ENCODE measurements around the gene TMEM185A. TPM values are rescaled to one million over a fixed set of nuclear protein-coding genes. Genes with fewer than 3 reads are reported as not detected.

The TMEM185A gene
- total RNA-seq, 2 experiments from 2014 or later = 6.2 to 14.5 TPM

- H3K4me2 ChIP-seq (ENCODE audit: low read length) = no peak overlapping the region
- no peak overlapping the region for H3K27ac ChIP-seq (ENCODE audit: low read depth, low read length, poor library complexity, severe bottlenecking)
- no peaks in the 10 kb centered on the region for H3K9me3 ChIP-seq (ENCODE audit: low read length)
- H3K9me2 ChIP-seq (ENCODE audit: insufficient read depth, low read length) = no peaks in the 10 kb centered on the region
- POLR2A ChIA-PET = no interaction called here
- H3K36me3 ChIP-seq (ENCODE audit: insufficient read depth, low read length) = no peaks in the 10 kb centered on the region
- CTCF ChIA-PET (ENCODE audit: unreplicated experiment) = no interaction called here
- BruUV-seq (replicated peaks) = no TSS peak
- no peak overlapping the region for H3K4me3 ChIP-seq (ENCODE audit: low read depth, low read length, poor library complexity, severe bottlenecking)
- H3K79me2 ChIP-seq (ENCODE audit: insufficient read depth, low read depth, low read length) = no peaks in the 10 kb centered on the region
- intact Hi-C loops (cut with micrococcal nuclease; ENCODE audit: unreplicated experiment) = no loop called here
- no peaks in the 10 kb centered on the region for H3K4me1 ChIP-seq (ENCODE audit: insufficient read depth, low read length, poor library complexity, severe bottlenecking)
- H2AFZ ChIP-seq (ENCODE audit: low read length) = no peak overlapping the region
- H4K20me1 ChIP-seq (ENCODE audit: insufficient read depth, low read length) = no peaks in the 10 kb centered on the region
- no peak for DNase-seq (ENCODE audit: low spot score)
- TF ChIP-seq, protein P1, sequence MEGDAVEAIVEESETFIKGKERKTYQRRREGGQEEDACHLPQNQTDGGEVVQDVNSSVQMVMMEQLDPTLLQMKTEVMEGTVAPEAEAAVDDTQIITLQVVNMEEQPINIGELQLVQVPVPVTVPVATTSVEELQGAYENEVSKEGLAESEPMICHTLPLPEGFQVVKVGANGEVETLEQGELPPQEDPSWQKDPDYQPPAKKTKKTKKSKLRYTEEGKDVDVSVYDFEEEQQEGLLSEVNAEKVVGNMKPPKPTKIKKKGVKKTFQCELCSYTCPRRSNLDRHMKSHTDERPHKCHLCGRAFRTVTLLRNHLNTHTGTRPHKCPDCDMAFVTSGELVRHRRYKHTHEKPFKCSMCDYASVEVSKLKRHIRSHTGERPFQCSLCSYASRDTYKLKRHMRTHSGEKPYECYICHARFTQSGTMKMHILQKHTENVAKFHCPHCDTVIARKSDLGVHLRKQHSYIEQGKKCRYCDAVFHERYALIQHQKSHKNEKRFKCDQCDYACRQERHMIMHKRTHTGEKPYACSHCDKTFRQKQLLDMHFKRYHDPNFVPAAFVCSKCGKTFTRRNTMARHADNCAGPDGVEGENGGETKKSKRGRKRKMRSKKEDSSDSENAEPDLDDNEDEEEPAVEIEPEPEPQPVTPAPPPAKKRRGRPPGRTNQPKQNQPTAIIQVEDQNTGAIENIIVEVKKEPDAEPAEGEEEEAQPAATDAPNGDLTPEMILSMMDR (conservative IDR thresholded peaks at IDR 0.05; ENCODE audit: low read length) = no peak
- no peak for TF ChIP-seq EZH2phosphoT487 (IDR thresholded peaks at IDR 0.05; ENCODE audit: borderline replicate concordance, low read depth, low read length)
These were observed 61.8 kb downstream of the TMEM185A start for GRCh38 chrX:149569770-149570169.

GRCh38 chrX:149568701-149569296, 62.8 kb downstream of the TMEM185A start:
- BruUV-seq (replicated peaks) = no TSS peak
- intact Hi-C loops (cut with micrococcal nuclease; ENCODE audit: unreplicated experiment) = no loop called here
- POLR2A ChIA-PET = no interaction called here

More at GRCh38 chrX:149568701-149569296, 62.8 kb downstream of the TMEM185A start:
- Histone ChIP-seq H3K9me2 (ENCODE audit: insufficient read depth, low read length) (no peaks in the 10 kb centered on the region), H3K79me2 (ENCODE audit: insufficient read depth, low read depth, low read length) (no peaks in the 10 kb centered on the region), H3K36me3 (ENCODE audit: insufficient read depth, low read length) (no peaks in the 10 kb centered on the region), H3K4me3 (ENCODE audit: low read depth, low read length, poor library complexity, severe bottlenecking) (no peak overlapping the region), H3K4me1 (ENCODE audit: insufficient read depth, low read length, poor library complexity, severe bottlenecking) (no peaks in the 10 kb centered on the region), H3K27ac (ENCODE audit: low read depth, low read length, poor library complexity, severe bottlenecking) (no peak overlapping the region), H3K9me3 (ENCODE audit: low read length) (no peaks in the 10 kb centered on the region), H3K4me2 (ENCODE audit: low read length) (no peak overlapping the region), H2AFZ (ENCODE audit: low read length) (no peak overlapping the region), H4K20me1 (ENCODE audit: insufficient read depth, low read length) (no peaks in the 10 kb centered on the region)
- TF ChIP-seq, protein P1 (conservative IDR thresholded peaks at IDR 0.05; ENCODE audit: low read length) = no peak
- TF ChIP-seq EZH2phosphoT487 (IDR thresholded peaks at IDR 0.05; ENCODE audit: borderline replicate concordance, low read depth, low read length) = no peak
- DNase-seq (ENCODE audit: low spot score) = no peak
- CTCF ChIA-PET (ENCODE audit: unreplicated experiment) = no interaction called here

All from OCI-LY7 (cell line).